Choroid plexus epithelial cell (primary cell): ENCODE measurements around the gene DEAF1.
A peak's percentile ranks its signal among the peaks of the same experiment; 100 is the strongest.
"Not testable (repeated sequence)": the region's sequence is repeated elsewhere in the genome, so short reads cannot be mapped to it uniquely, and the experiment has no call there.

Source experiments
- DNase-seq: peaks from one replicate; pipeline ENCODE4 v3.0.0-alpha.2; 2010; ENCODE audit warnings: low read depth
- H3K4me3 ChIP-seq: 2 replicates; pipeline ENCODE4 v1.5.1; 2011; ENCODE audit warnings: low read depth, mild to moderate bottlenecking, control low read depth, low read length, moderate library complexity
- CTCF ChIP-seq: conservative IDR thresholded peaks from 2 replicates; pipeline ENCODE4 v1.5.1; 2011; ENCODE audit warnings: low read depth, mild to moderate bottlenecking, control low read depth, inconsistent platforms, low read length, moderate library complexity

Gene DEAF1

GRCh38 chr11:691710-692590 lies 3.1 kb downstream of the DEAF1 start:
- H3K4me3 ChIP-seq, result no peak overlapping the region
- TF ChIP-seq CTCF, result no peak
- no peak for DNase-seq

GRCh38 chr11:690738-691633 lies 4.0 kb downstream of the DEAF1 start:
- no peak for TF ChIP-seq CTCF
- H3K4me3 ChIP-seq, result no peak overlapping the region
- DNase-seq, result no peak

GRCh38 chr11:690244-690643 lies 4.8 kb downstream of the DEAF1 start:
- DNase-seq, H3K4me3 ChIP-seq: not testable (repeated sequence)

GRCh38 chr11:689625-690024 lies 5.4 kb downstream of the DEAF1 start:
- H3K4me3 ChIP-seq, result no peak overlapping the region
- peak; percentile 53 for DNase-seq
- TF ChIP-seq CTCF, result no peak

GRCh38 chr11:688681-689080 lies 6.3 kb downstream of the DEAF1 start:
- DNase-seq, result no peak
- TF ChIP-seq CTCF, result no peak
- no peak overlapping the region for H3K4me3 ChIP-seq

GRCh38 chr11:687751-688150 lies 7.3 kb downstream of the DEAF1 start:
- no peak for DNase-seq
- H3K4me3 ChIP-seq, result no peak overlapping the region
- no peak for TF ChIP-seq CTCF

- H3K4me3 ChIP-seq, result no peak overlapping the region
- TF ChIP-seq CTCF, result no peak
- no peak for DNase-seq
These were observed 8.4 kb downstream of the DEAF1 start for GRCh38 chr11:686451-687243.
